Mesenchymal stem cell (in vitro differentiated cells and primary cell): ENCODE measurements around the gene OAS3.

ENCODE experiments used
- DNase-seq: peaks from one replicate; pipeline ENCODE4 v3.0.0-alpha.2; 2013
- H2AFZ ChIP-seq: one replicate; pipeline ENCODE4 v1.6.1; 2013; ENCODE audit warnings: low read depth, mild to moderate bottlenecking, control low read depth, inconsistent platforms, low read length, moderate library complexity
- H2AK5ac ChIP-seq: 2 replicates; pipeline ENCODE4 v1.6.1; 2013; ENCODE audit warnings: low read length, moderate library complexity, mild to moderate bottlenecking, inconsistent platforms; ENCODE audit not compliant: severe bottlenecking
- H2BK120ac ChIP-seq: one replicate; pipeline ENCODE4 v1.6.1; 2013; ENCODE audit warnings: low read depth, mild to moderate bottlenecking, inconsistent platforms, low read length, moderate library complexity
- H2BK12ac ChIP-seq, 2 experiments: one replicate each; pipeline ENCODE4 v1.6.1; 2013; ENCODE audit warnings: inconsistent platforms in 2 of 2, low read length in 2 of 2, mild to moderate bottlenecking in 2 of 2, moderate library complexity in 2 of 2, control low read depth in 1 of 2
- H2BK15ac ChIP-seq: one replicate; pipeline ENCODE4 v1.6.1; 2013; ENCODE audit warnings: mild to moderate bottlenecking, low read depth, inconsistent platforms; ENCODE audit not compliant: poor library complexity, severe bottlenecking
- H2BK5ac ChIP-seq: 2 replicates; pipeline ENCODE4 v1.6.1; 2013; ENCODE audit warnings: low read depth, mild to moderate bottlenecking, low read length, control low read depth, inconsistent platforms; ENCODE audit not compliant: poor library complexity, severe bottlenecking
- H3K14ac ChIP-seq, 2 experiments: one replicate each; pipeline ENCODE4 v1.6.1; 2013; ENCODE audit warnings: inconsistent platforms in 2 of 2, low read length in 2 of 2, control low read depth in 1 of 2, mild to moderate bottlenecking in 1 of 2, moderate library complexity in 1 of 2
- H3K18ac ChIP-seq, 2 experiments: one replicate each; pipeline ENCODE4 v1.6.1; 2013; ENCODE audit warnings: inconsistent platforms in 2 of 2, low read length in 2 of 2, control low read depth in 1 of 2, low read depth in 1 of 2, mild to moderate bottlenecking in 1 of 2
- H3K23ac ChIP-seq, 2 experiments: one replicate each; pipeline ENCODE4 v1.6.1; 2013; ENCODE audit warnings: inconsistent platforms in 2 of 2, low read length in 2 of 2, mild to moderate bottlenecking in 2 of 2, moderate library complexity in 2 of 2, control low read depth in 1 of 2
- H3K27ac ChIP-seq: 2 replicates; pipeline ENCODE4 v1.5.1; 2013; ENCODE audit warnings: mild to moderate bottlenecking, moderate library complexity, low read length, control low read depth, inconsistent platforms; ENCODE audit not compliant: poor library complexity, severe bottlenecking
- H3K27me3 ChIP-seq, 2 experiments: 2 replicates each; pipeline versions ENCODE4 v1.6.1 to v1.7.0; 2013; ENCODE audit warnings: low read length in 2 of 2, mild to moderate bottlenecking in 2 of 2, moderate library complexity in 2 of 2, control low read depth in 1 of 2, inconsistent platforms in 1 of 2; ENCODE audit not compliant: control insufficient read depth in 1 of 2, insufficient read depth in 1 of 2
- H3K36me3 ChIP-seq, 2 experiments: 2 replicates each; pipeline versions ENCODE4 v1.6.1 to v1.7.0; 2013; ENCODE audit warnings: low read length in 2 of 2, control low read depth in 1 of 2, inconsistent platforms in 1 of 2, low read depth in 1 of 2, mild to moderate bottlenecking in 1 of 2; ENCODE audit not compliant: insufficient read depth in 2 of 2, control insufficient read depth in 1 of 2
- H3K4ac ChIP-seq, 2 experiments: one replicate each; pipeline ENCODE4 v1.6.1; 2013; ENCODE audit warnings: inconsistent platforms in 2 of 2, low read length in 2 of 2, mild to moderate bottlenecking in 2 of 2, moderate library complexity in 2 of 2, control low read depth in 1 of 2, low read depth in 1 of 2
- H3K4me1 ChIP-seq: 2 replicates; pipeline ENCODE4 v1.6.1; 2013; ENCODE audit warnings: low read depth, low read length, control low read depth; ENCODE audit not compliant: control insufficient read depth, insufficient read depth
- H3K4me2 ChIP-seq: 2 replicates; pipeline ENCODE4 v1.6.1; 2013; ENCODE audit warnings: low read length, mild to moderate bottlenecking, inconsistent platforms; ENCODE audit not compliant: poor library complexity, severe bottlenecking
- H3K4me3 ChIP-seq, 2 experiments: 2 replicates each; pipeline versions ENCODE4 v1.5.1 to v1.7.0; 2013; ENCODE audit warnings: low read length in 2 of 2, mild to moderate bottlenecking in 2 of 2, control low read depth in 1 of 2, low read depth in 1 of 2; ENCODE audit not compliant: insufficient read depth in 1 of 2
- H3K79me1 ChIP-seq: replicated peaks from 2 replicates; pipeline ENCODE4 v1.6.1; 2013; ENCODE audit warnings: mild to moderate bottlenecking, control low read depth, low read length, inconsistent platforms; ENCODE audit not compliant: poor library complexity, severe bottlenecking
- H3K9ac ChIP-seq: 2 replicates; pipeline ENCODE4 v1.7.0; 2013; ENCODE audit warnings: mild to moderate bottlenecking, low read length, moderate library complexity
- H3K9me3 ChIP-seq: 2 replicates; pipeline ENCODE4 v1.7.0; 2013; ENCODE audit warnings: mild to moderate bottlenecking, low read length; ENCODE audit not compliant: control insufficient read depth
- H4K8ac ChIP-seq: one replicate; pipeline ENCODE4 v1.6.1; 2013; ENCODE audit warnings: inconsistent platforms, mild to moderate bottlenecking, low read length, moderate library complexity
- H4K91ac ChIP-seq: one replicate; pipeline ENCODE4 v1.6.1; 2013; ENCODE audit warnings: mild to moderate bottlenecking, low read length, inconsistent platforms
- WGBS: methylation state at CpG from one replicate; pipeline ENCODE4 v1.1.7; 2013; ENCODE audit warnings: mixed read lengths; 5-methylcytosine and 5-hydroxymethylcytosine counted together

Gene OAS3

GRCh38 chr12:112971248-112971647 is 33.0 kb downstream of the OAS3 start:
- 88% methylated on average over 3 of the region's 5 CpGs for WGBS
- H3K27ac ChIP-seq, result no peak overlapping the region

GRCh38 chr12:112973011-112973735 is 34.9 kb downstream of the OAS3 start:
- H2BK12ac ChIP-seq, result no peak overlapping the region
- DNase-seq, result no peak
- peaks cover 1% of the 10 kb centered on the region for H3K4me1 ChIP-seq
- no peaks in the 10 kb centered on the region for H3K9me3 ChIP-seq
- H2AFZ ChIP-seq, result no peak overlapping the region
- H3K4me3 ChIP-seq, result peak overlapping the region in 1 of 2 experiments; percentile 12
- H3K27me3 ChIP-seq, result no peaks in the 10 kb centered on the region
- no peak overlapping the region for H4K8ac ChIP-seq
- H3K27ac ChIP-seq, result no peak overlapping the region
- no peak overlapping the region for H3K14ac ChIP-seq
- no peak overlapping the region for H2BK120ac ChIP-seq
- H3K79me1 ChIP-seq, result no peaks in the 10 kb centered on the region
- H4K91ac ChIP-seq, result no peak overlapping the region
- H2BK15ac ChIP-seq, result no peak overlapping the region
- H2AK5ac ChIP-seq, result no peak overlapping the region
- 97% methylated on average over 2 of the region's 4 CpGs for WGBS
- peak overlapping the region; percentile 18 for H3K9ac ChIP-seq
- H3K18ac ChIP-seq, result no peak overlapping the region
- no peak overlapping the region for H3K23ac ChIP-seq
- H3K4ac ChIP-seq, result no peak overlapping the region
- H3K36me3 ChIP-seq, result peaks cover 7 to 21% of the 10 kb centered on the region in 2 experiments
- no peak overlapping the region for H2BK5ac ChIP-seq
- no peak overlapping the region for H3K4me2 ChIP-seq

More at GRCh38 chr12:112971248-112971647, 33.0 kb downstream of the OAS3 start:
- Histone ChIP-seq H2AK5ac (no peak overlapping the region), H3K18ac (no peak overlapping the region), H2BK120ac (no peak overlapping the region), H2AFZ (no peak overlapping the region), H3K4ac (no peak overlapping the region), H3K27me3 (no peaks in the 10 kb centered on the region), H3K23ac (no peak overlapping the region), H4K8ac (no peak overlapping the region), H3K4me1 (no peaks in the 10 kb centered on the region), H3K79me1 (no peaks in the 10 kb centered on the region), H2BK5ac (no peak overlapping the region), H3K9ac (no peak overlapping the region), H3K4me2 (no peak overlapping the region), H2BK12ac (no peak overlapping the region), H3K14ac (no peak overlapping the region), H3K9me3 (no peaks in the 10 kb centered on the region), H3K4me3 (no peak overlapping the region), H3K36me3 (peaks cover 11 to 36% of the 10 kb centered on the region in 2 experiments), H2BK15ac (no peak overlapping the region), H4K91ac (no peak overlapping the region)
- DNase-seq, result no peak

- no peaks in the 10 kb centered on the region for H3K27me3 ChIP-seq
- H3K4ac ChIP-seq, result no peak overlapping the region
- no peak overlapping the region for H2BK5ac ChIP-seq
- H3K14ac ChIP-seq, result no peak overlapping the region
- no peak overlapping the region for H3K4me2 ChIP-seq
- H3K27ac ChIP-seq, result no peak overlapping the region
- no peak overlapping the region for H3K18ac ChIP-seq
- no peak overlapping the region for H2BK15ac ChIP-seq
- peaks cover 7 to 19% of the 10 kb centered on the region in 2 experiments for H3K36me3 ChIP-seq
- H3K23ac ChIP-seq, result no peak overlapping the region
- H2BK12ac ChIP-seq, result no peak overlapping the region
- no peaks in the 10 kb centered on the region for H3K79me1 ChIP-seq
- no peak overlapping the region for H2AFZ ChIP-seq
- no peak overlapping the region for H4K8ac ChIP-seq
- no peak for DNase-seq
- 76% methylated on average over 5 of the region's 5 CpGs for WGBS
- H3K9ac ChIP-seq, result peak overlapping the region; percentile 24
- peak overlapping the region in 1 of 2 experiments; percentile 12 for H3K4me3 ChIP-seq
- H2AK5ac ChIP-seq, result no peak overlapping the region
- no peak overlapping the region for H2BK120ac ChIP-seq
- H3K4me1 ChIP-seq, result peaks cover 1% of the 10 kb centered on the region
- no peaks in the 10 kb centered on the region for H3K9me3 ChIP-seq
- no peak overlapping the region for H4K91ac ChIP-seq
Measured at GRCh38 chr12:112973818-112974231, 35.6 kb downstream of the OAS3 start.

- H3K4ac ChIP-seq, result no peak overlapping the region
- no peak overlapping the region for H3K4me3 ChIP-seq
- no peak overlapping the region for H3K4me2 ChIP-seq
- DNase-seq, result no peak
- no peak overlapping the region for H2AK5ac ChIP-seq
- peaks cover 1% of the 10 kb centered on the region for H3K4me1 ChIP-seq
- no peak overlapping the region for H2BK15ac ChIP-seq
- no peak overlapping the region for H3K23ac ChIP-seq
- no peak overlapping the region for H2AFZ ChIP-seq
- no peak overlapping the region for H2BK120ac ChIP-seq
- 90% methylated on average over 7 of the region's 7 CpGs for WGBS
- H3K79me1 ChIP-seq, result no peaks in the 10 kb centered on the region
- H3K9me3 ChIP-seq, result no peaks in the 10 kb centered on the region
- no peak overlapping the region for H2BK5ac ChIP-seq
- no peak overlapping the region for H3K14ac ChIP-seq
- H3K9ac ChIP-seq, result no peak overlapping the region
- H3K27ac ChIP-seq, result no peak overlapping the region
- H4K91ac ChIP-seq, result no peak overlapping the region
- no peak overlapping the region for H3K18ac ChIP-seq
- no peak overlapping the region for H4K8ac ChIP-seq
- H2BK12ac ChIP-seq, result no peak overlapping the region
- no peaks in the 10 kb centered on the region for H3K27me3 ChIP-seq
- peaks cover 3 to 8% of the 10 kb centered on the region in 2 experiments for H3K36me3 ChIP-seq
Measured at GRCh38 chr12:112974904-112975303, 36.6 kb downstream of the OAS3 start.
